ENCODE data around the gene NACA. TPM values are rescaled to one million over a fixed set of nuclear protein-coding genes. Genes with fewer than 3 reads are reported as not detected.

NACA gene
- total and polyA plus RNA-seq, 11 donors = 361 to 1,208 (median 546) TPM

- H3K27ac ChIP-seq = no peak overlapping the region
- peaks cover 0 to 74% (median 34%) of the 10 kb centered on the region in 12 donors for H3K4me1 ChIP-seq
- WGBS, 4 donors = 77 to 96% (median 81%) methylated on average over 1 of the region's 1 CpG
- H3K36me3 ChIP-seq = peaks cover 0 to 44% (median 14%) of the 10 kb centered on the region in 9 donors
- DNase-seq = no peak
- H3K27me3 ChIP-seq = no peaks in the 10 kb centered on the region
- TF ChIP-seq CTCF (IDR thresholded peaks at IDR 0.05) = no peak
- TF ChIP-seq POLR2A (IDR thresholded peaks at IDR 0.05) = no peak
- no peak for ATAC-seq
- intact Hi-C loops (cut with DNase I) = no loop called here
- H3K9me3 ChIP-seq = no peaks in the 10 kb centered on the region
- no peak overlapping the region for H3K4me3 ChIP-seq
Observed at GRCh38 chr12:56677680-56678079, 47.4 kb downstream of the NACA start.

- Histone ChIP-seq H3K27ac (no peak overlapping the region), H3K9me3 (no peaks in the 10 kb centered on the region), H3K4me3 (no peak overlapping the region), H3K4me1 (peaks cover 0 to 68% (median 28%) of the 10 kb centered on the region in 12 donors), H3K36me3 (peaks cover 0 to 51% (median 21%) of the 10 kb centered on the region in 9 donors), H3K27me3 (no peaks in the 10 kb centered on the region)
- DNase-seq (no peak), ATAC-seq (no peak)
- intact Hi-C loops (cut with DNase I) = no loop called here
- TF ChIP-seq POLR2A (IDR thresholded peaks at IDR 0.05) (no peak), CTCF (IDR thresholded peaks at IDR 0.05) (no peak)
- 78 to 90% (median 80%) methylated on average over 11 of the region's 11 CpGs for WGBS, 4 donors
Observed at GRCh38 chr12:56676851-56677580, 48.1 kb downstream of the NACA start.

- peaks cover 0 to 74% (median 63%) of the 10 kb centered on the region in 9 donors for H3K36me3 ChIP-seq
- H3K4me1 ChIP-seq = peaks cover 0 to 34% (median 7%) of the 10 kb centered on the region in 12 donors
- WGBS, 4 donors = 93 to 95% (median 95%) methylated on average over 2 of the region's 2 CpGs
- H3K27ac ChIP-seq = no peak overlapping the region
- H3K9me3 ChIP-seq = no peaks in the 10 kb centered on the region
- no peak for TF ChIP-seq CTCF (IDR thresholded peaks at IDR 0.05)
- TF ChIP-seq POLR2A (IDR thresholded peaks at IDR 0.05) = no peak
- H3K4me3 ChIP-seq = no peak overlapping the region
- no peak for DNase-seq
- intact Hi-C loops (cut with DNase I) = no loop called here
- no peak for ATAC-seq
- H3K27me3 ChIP-seq = no peaks in the 10 kb centered on the region
Observed at GRCh38 chr12:56671608-56672007, 53.5 kb downstream of the NACA start.

GRCh38 chr12:56670836-56671235, 54.3 kb downstream of the NACA start:
- peaks cover 0 to 27% (median 6%) of the 10 kb centered on the region in 12 donors for H3K4me1 ChIP-seq

More at GRCh38 chr12:56670836-56671235, 54.3 kb downstream of the NACA start:
- intact Hi-C loops (cut with DNase I) = no loop called here
- 77 to 86% (median 80%) methylated on average over 4 of the region's 4 CpGs for WGBS, 4 donors
- H3K27ac ChIP-seq = no peak overlapping the region
- no peak overlapping the region for H3K4me3 ChIP-seq
- TF ChIP-seq POLR2A (IDR thresholded peaks at IDR 0.05) (no peak), CTCF (IDR thresholded peaks at IDR 0.05) (no peak)
- peaks cover 0 to 82% (median 70%) of the 10 kb centered on the region in 9 donors for H3K36me3 ChIP-seq
- H3K9me3 ChIP-seq = no peaks in the 10 kb centered on the region
- H3K27me3 ChIP-seq = no peaks in the 10 kb centered on the region
- DNase-seq = no peak
- ATAC-seq = no peak

All from heart left ventricle (tissue), 16 donors.